A673 (cell line): ENCODE data around the gene CBX4. TPM values are rescaled to one million over a fixed set of nuclear protein-coding genes. Genes with fewer than 3 reads are reported as not detected.

Source experiments
- BruUV-seq: library from RNA; stranded (reverse); fragments of 400-500 nt; replicated peaks from 2 replicates; lab custom pipeline; 2021; lab: Mats Ljungman, UMichigan
- CTCF ChIA-PET: fragments of 300-600 bp; sonication (Branson Sonifier 250); formaldehyde crosslinking; loops from one replicate; lab custom pipeline; 2022; ENCODE audit warnings: antibody characterized with exemption; lab: Charles Lee
- POLR2A ChIA-PET: fragments of 300-600 bp; sonication (Branson Sonifier 250); formaldehyde crosslinking; loops from one replicate; lab custom pipeline; 2022; ENCODE audit warnings: antibody characterized with exemption; ENCODE audit not compliant: low non-redundant PET; lab: Charles Lee
- DNase-seq: peaks from one replicate; pipeline ENCODE4 v3.0.0-alpha.2; 2015; ENCODE audit warnings: low spot score
- H3K27ac ChIP-seq: fragments of 200-600 bp; sonication (generic); 2 replicates; pipeline ENCODE4 v1.5.1; 2016; ENCODE audit warnings: mixed run types, low read depth, mild to moderate bottlenecking, mixed read lengths, antibody characterized with exemption, low read length; ENCODE audit not compliant: poor library complexity, severe bottlenecking
- H3K27me3 ChIP-seq: fragments of 200-600 bp; sonication (generic); replicated peaks from 2 replicates; pipeline ENCODE4 v1.6.1; 2017; ENCODE audit warnings: mixed run types, low read depth, mild to moderate bottlenecking, mixed read lengths, antibody characterized with exemption, low read length; ENCODE audit not compliant: insufficient read depth, poor library complexity
- H3K36me3 ChIP-seq: fragments of 200-600 bp; sonication (generic); 2 replicates; pipeline ENCODE4 v1.6.1; 2016; ENCODE audit warnings: mixed run types, mild to moderate bottlenecking, mixed read lengths, antibody characterized with exemption, low read length; ENCODE audit not compliant: insufficient read depth, poor library complexity, severe bottlenecking
- H3K4me1 ChIP-seq: fragments of 200-600 bp; sonication (generic); 2 replicates; pipeline ENCODE4 v1.6.1; 2017; ENCODE audit warnings: mixed run types, mild to moderate bottlenecking, mixed read lengths, antibody characterized with exemption, low read length; ENCODE audit not compliant: insufficient read depth, poor library complexity, severe bottlenecking
- H3K4me3 ChIP-seq: fragments of 200-600 bp; sonication (generic); 2 replicates; pipeline ENCODE4 v1.5.1; 2016; ENCODE audit warnings: low read depth, mixed run types, mild to moderate bottlenecking, mixed read lengths, low read length; ENCODE audit not compliant: poor library complexity, severe bottlenecking
- H3K9me3 ChIP-seq: fragments of 200-600 bp; sonication (generic); 2 replicates; pipeline ENCODE4 v1.6.1; 2016; ENCODE audit warnings: mixed run types, low read depth, mild to moderate bottlenecking, mixed read lengths, antibody characterized with exemption, low read length; ENCODE audit not compliant: poor library complexity, severe bottlenecking
- EZH2 ChIP-seq: fragments of 200-600 bp; sonication (generic); IDR thresholded peaks from 2 replicates; pipeline ENCODE4 v1.6.1; 2017; ENCODE audit warnings: borderline replicate concordance, low read depth, mild to moderate bottlenecking, mixed read lengths, antibody characterized with exemption, low read length; ENCODE audit not compliant: poor library complexity, severe bottlenecking
- intact Hi-C: fragments of 100-400 bp; cut with micrococcal nuclease; formaldehyde crosslinking; loops from one replicate; pipeline ENCODE4 v1.10.0; 2022; ENCODE audit not compliant: unreplicated experiment
- total RNA-seq: library from RNA; stranded (reverse); gene quantifications from 2 replicates; pipeline ENCODE4 v1.2.3, GENCODE V29; 2021
- TF ChIP-seq, protein P1 (sequence below): fragments of 300-800, 200-600 bp; sonication (generic); conservative IDR thresholded peaks from 2 replicates; pipeline ENCODE4 v1.5.1; 2017; ENCODE audit warnings: low read depth, mild to moderate bottlenecking, antibody characterized with exemption, low read length, moderate library complexity, mixed read lengths

The CBX4 gene
- total RNA-seq, 1 experiment from 2014 or later: 42.6 TPM

DNA sequence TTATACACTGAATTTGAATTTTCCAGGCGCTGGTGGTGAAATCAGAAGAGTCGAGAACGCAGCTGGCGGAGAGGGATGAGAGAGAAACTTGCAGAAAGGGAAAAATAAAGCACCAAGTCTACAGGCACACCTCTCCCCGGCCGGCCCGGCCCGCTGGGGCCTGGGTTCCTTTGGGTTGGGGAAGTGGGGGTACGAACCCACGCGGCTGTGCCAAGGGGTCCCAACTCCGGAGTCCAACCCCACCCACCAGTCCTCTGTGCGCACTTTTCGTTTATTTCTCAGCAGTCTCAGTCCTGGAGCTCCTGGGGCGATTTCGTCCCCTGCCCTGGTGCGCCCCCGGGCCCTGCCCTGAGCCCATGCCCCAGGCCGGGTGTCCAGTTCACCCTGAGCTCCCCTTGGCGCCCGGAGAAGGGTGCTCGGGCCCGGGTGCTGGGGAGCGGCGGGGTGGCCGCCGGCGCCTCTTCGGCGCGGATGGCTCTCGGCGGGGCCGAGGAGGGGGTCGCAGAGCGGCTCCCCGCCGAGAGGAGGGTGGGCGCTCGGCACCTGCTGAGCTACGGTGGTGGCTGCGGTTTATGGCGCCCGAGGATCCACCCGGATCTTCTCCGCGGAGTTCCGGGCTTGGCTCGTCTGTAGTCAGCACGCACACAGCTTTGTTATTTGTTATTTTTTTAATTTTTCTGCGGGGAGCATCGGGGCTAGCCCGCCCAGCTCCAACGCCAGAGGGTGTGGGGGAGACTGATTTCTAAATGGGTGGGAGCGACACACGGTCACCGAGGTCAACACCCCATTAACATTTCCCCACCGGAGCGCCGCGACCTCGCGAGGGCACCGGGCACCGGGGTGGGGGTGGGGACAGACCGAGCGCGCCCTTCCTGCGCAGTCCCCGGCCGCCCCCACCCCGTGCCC, 26.6 kb downstream of the CBX4 start:
- Histone ChIP-seq H3K27me3 (no peaks in the 10 kb centered on the region), H3K4me3 (peak overlapping the region; percentile 46), H3K4me1 (peaks cover 23% of the 10 kb centered on the region), H3K36me3 (no peaks in the 10 kb centered on the region), H3K27ac (peak overlapping the region; percentile 85), H3K9me3 (no peaks in the 10 kb centered on the region)
- no TSS peak for BruUV-seq
- POLR2A ChIA-PET: interaction anchor here (0.6 kb wide), 2 partner anchors 12 to 16 kb away, joined by 3 to 4 read pairs; partner anchors contain the start of gene CBX8
- TF ChIP-seq, protein P1, sequence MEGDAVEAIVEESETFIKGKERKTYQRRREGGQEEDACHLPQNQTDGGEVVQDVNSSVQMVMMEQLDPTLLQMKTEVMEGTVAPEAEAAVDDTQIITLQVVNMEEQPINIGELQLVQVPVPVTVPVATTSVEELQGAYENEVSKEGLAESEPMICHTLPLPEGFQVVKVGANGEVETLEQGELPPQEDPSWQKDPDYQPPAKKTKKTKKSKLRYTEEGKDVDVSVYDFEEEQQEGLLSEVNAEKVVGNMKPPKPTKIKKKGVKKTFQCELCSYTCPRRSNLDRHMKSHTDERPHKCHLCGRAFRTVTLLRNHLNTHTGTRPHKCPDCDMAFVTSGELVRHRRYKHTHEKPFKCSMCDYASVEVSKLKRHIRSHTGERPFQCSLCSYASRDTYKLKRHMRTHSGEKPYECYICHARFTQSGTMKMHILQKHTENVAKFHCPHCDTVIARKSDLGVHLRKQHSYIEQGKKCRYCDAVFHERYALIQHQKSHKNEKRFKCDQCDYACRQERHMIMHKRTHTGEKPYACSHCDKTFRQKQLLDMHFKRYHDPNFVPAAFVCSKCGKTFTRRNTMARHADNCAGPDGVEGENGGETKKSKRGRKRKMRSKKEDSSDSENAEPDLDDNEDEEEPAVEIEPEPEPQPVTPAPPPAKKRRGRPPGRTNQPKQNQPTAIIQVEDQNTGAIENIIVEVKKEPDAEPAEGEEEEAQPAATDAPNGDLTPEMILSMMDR: no peak
- no peak for TF ChIP-seq EZH2
- CTCF ChIA-PET: interaction anchor here (0.6 kb wide), 1 partner anchor 20 kb away, joined by 3 read pairs; no protein-coding TSS in a partner anchor
- intact Hi-C loops: no loop called here
- no peak for DNase-seq

- DNase-seq: no peak
- ChIA-PET POLR2A (interaction anchor here (1.5 kb wide), 1 partner anchor 23 kb away, joined by 6 read pairs; no protein-coding TSS in a partner anchor), CTCF (interaction anchor here (0.6 to 2.0 kb wide), 5 partner anchors 15 to 159 kb away, joined by 3 to 5 read pairs (median 3); partner anchors contain the start of gene CBX8)
- Histone ChIP-seq H3K4me1 (peaks cover 23% of the 10 kb centered on the region), H3K27me3 (no peaks in the 10 kb centered on the region), H3K27ac (peak overlapping the region; percentile 85), H3K4me3 (peak overlapping the region; percentile 46), H3K9me3 (no peaks in the 10 kb centered on the region), H3K36me3 (no peaks in the 10 kb centered on the region)
- no TSS peak for BruUV-seq
- no peak for TF ChIP-seq EZH2
- TF ChIP-seq, protein P1: no peak
- intact Hi-C loops: loop anchor here (2.0 kb wide), 1 partner anchor 15 kb away; no protein-coding TSS in a partner anchor
Measured at GRCh38 chr17:79811868-79812352, 27.3 kb downstream of the CBX4 start.

DNA sequence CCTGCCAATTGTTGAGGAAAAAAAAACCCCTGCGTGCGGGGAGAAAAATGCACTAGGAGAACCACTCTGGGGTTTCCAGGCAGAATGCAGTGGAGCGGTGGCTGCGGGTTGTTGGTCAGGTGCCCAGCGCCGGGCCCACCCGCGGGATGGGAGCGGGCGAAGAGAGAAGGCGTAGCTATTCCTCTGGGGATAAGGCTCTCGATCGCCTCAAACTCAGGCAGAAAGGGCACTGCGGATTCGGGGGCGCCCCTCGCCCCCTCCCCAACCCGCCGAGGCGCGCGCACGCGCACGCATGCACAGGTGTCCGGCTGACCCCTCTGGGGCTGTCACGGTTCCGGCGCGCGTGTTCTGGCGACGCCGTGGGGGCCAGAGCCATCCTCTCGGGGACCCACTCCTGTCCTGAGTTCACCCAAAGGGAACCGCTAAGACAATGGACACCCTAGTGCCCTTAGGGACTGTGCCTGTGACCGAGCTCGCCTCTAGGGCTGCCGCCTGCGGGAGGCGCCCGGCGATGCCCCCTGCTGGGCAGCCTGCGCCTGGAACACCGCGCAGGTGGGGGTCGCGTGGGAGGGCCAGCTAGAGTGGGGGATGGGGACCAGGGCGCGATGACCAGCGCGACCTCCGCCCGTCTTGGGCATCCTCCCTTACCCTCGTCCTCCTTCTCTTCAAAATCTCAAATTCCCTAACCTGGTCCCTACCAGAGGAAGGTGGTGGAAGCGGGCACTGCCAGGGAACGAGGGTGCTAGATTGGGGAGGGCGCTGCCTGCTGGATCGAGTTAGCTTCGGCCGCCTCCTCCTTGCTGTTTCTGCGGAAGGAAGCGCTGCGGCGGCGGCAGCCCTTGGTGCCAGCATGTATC, 28.0 kb downstream of the CBX4 start:
- peaks cover 23% of the 10 kb centered on the region for H3K4me1 ChIP-seq
- BruUV-seq: no TSS peak
- no peaks in the 10 kb centered on the region for H3K36me3 ChIP-seq
- DNase-seq: peak; percentile 83
- H3K4me3 ChIP-seq: peak overlapping the region; percentile 46
- intact Hi-C loops: loop anchor here (2.0 kb wide), 1 partner anchor 16 kb away; no protein-coding TSS in a partner anchor
- POLR2A ChIA-PET: interaction anchor here (0.6 to 1.5 kb wide), 3 partner anchors 18 to 24 kb away, joined by 4 to 9 read pairs (median 6); no protein-coding TSS in a partner anchor
- CTCF ChIA-PET: interaction anchor here (0.5 to 2.0 kb wide), 7 partner anchors 11 to 159 kb away, joined by 3 to 5 read pairs (median 3); partner anchors contain the start of gene CBX8
- H3K27me3 ChIP-seq: no peaks in the 10 kb centered on the region
- no peak for TF ChIP-seq EZH2
- TF ChIP-seq, protein P1: peak; percentile 66
- no peaks in the 10 kb centered on the region for H3K9me3 ChIP-seq
- H3K27ac ChIP-seq: peak overlapping the region; percentile 85
